Fibroblast of skin of abdomen (primary cell): ENCODE measurements around the gene TSHZ2. TPM values are rescaled to one million over a fixed set of nuclear protein-coding genes. Genes with fewer than 3 reads are reported as not detected.
A peak's percentile ranks its signal among the peaks of the same experiment; 100 is the strongest.

Experiments used
- DNase-seq: peaks from one replicate; pipeline ENCODE4 v3.0.0-alpha.2; 2013
- polyA plus RNA-seq, 2 experiments: library from polyadenylated mRNA; unstranded; fragments of 120-200 nt; gene quantifications; one replicate each; pipeline ENCODE4 v1.2.1, GENCODE V29; 2013; ENCODE audit not compliant: insufficient read length in 2 of 2

Gene TSHZ2, protein sequence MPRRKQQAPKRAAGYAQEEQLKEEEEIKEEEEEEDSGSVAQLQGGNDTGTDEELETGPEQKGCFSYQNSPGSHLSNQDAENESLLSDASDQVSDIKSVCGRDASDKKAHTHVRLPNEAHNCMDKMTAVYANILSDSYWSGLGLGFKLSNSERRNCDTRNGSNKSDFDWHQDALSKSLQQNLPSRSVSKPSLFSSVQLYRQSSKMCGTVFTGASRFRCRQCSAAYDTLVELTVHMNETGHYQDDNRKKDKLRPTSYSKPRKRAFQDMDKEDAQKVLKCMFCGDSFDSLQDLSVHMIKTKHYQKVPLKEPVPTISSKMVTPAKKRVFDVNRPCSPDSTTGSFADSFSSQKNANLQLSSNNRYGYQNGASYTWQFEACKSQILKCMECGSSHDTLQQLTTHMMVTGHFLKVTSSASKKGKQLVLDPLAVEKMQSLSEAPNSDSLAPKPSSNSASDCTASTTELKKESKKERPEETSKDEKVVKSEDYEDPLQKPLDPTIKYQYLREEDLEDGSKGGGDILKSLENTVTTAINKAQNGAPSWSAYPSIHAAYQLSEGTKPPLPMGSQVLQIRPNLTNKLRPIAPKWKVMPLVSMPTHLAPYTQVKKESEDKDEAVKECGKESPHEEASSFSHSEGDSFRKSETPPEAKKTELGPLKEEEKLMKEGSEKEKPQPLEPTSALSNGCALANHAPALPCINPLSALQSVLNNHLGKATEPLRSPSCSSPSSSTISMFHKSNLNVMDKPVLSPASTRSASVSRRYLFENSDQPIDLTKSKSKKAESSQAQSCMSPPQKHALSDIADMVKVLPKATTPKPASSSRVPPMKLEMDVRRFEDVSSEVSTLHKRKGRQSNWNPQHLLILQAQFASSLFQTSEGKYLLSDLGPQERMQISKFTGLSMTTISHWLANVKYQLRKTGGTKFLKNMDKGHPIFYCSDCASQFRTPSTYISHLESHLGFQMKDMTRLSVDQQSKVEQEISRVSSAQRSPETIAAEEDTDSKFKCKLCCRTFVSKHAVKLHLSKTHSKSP (N-terminal part only)
- 13.3 TPM for polyA plus RNA-seq (2013, experiment 1 of 2; ENCODE audit: insufficient read length)
- 11.8 TPM for polyA plus RNA-seq (2013, experiment 2 of 2; ENCODE audit: insufficient read length)

DNA sequence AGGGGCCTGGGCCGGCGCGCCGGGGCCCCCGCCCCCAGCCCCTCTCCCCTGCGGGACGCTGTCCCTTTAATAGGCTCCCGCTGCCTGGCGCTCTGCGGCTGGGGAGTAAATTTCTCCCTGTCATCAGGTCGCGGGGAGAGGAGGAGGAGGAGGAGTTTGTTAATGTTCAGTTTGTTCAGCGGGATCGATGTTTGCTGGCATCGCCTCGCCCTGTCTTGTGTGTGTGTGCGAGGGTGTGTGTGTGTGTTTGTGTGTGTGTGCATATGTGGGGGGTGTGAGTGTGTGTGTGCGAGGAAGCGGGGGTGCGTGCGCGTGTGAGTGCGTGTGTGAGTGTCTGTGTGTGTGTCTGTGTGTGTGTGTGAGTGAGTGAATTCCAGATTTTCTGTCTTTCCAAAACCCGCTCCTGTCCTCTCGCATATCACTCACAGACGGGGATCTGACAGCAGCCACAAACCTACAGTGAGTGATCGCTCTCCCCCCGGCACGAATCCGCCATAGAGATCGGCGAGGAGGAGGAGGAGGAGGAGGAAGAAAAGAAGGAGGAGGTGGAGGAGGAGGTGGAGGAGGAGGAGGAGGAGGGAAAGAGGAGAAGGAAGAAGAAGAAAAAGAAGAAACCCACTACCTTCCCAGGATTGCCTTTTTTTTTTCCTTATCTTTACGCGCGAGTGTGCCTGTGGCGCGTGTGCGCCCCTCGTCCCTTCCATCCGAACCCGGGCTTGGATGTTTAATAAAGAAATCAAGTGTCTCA, at the start of gene TSHZ2:
TSS of gene TSHZ2 (plus strand) at position 169 of the 748 bp plus-strand sequence. CDS start 936 bp downstream, outside the sequence.
- peak; percentile 90 for DNase-seq

DNA sequence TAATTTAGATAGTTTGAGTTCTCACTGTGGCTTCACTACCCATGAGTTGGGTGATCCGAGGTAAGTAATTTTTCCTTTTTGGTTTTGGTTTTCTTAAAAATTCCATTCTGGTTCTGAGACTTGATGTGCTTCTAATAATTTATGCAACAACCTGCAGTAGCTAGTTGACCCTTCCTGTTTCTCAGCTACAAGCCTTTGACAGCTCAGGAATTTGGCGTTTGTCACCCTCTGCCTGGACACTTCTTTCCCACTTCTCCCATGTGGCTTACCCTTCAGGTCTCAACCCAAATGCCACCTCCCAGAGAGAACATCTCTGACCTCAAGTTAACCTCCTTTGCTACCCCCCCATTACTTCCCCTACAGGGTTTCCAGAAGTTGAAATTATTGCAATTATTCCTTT, 49.7 kb upstream of the TSHZ2 start:
- no peak for DNase-seq

DNA sequence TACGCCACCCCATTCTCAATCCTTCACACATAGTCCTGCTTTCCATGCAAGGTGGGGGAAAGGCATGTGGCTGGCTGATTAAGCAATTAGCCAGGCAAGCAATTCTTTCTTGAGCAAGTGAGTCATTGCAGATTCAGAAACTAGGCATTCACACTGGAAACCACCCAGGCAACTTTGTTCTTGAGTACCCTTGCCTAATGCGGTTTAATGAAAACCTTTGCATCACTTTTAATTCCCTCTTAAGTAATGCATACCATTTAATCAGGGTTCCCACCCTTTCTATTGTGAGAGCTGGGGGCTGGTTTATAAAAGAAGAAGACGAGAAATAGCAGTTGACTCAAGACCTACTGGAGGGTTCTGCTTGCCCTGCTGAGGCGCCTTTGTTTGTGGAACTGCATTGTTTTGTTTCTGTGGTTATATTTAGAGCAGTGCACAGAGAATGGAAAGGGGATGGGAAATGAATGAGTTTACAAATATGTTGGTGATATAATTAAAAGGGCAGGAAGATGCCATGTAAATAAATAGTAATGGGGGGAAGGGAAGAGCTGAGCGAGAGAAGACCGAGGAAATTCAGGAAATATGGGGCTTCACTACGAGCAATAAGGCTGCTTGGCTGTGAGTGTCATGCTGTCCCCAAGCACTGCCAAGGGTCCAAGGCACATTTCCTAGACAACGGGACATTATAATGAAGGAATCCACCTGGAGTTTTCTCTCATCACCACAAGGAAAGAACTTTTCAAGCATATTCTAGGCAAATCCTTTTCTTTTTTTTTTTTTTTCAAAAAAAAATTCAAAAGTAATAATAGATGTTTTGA, 48.8 kb upstream of the TSHZ2 start:
- peak; percentile 99 for DNase-seq

DNA sequence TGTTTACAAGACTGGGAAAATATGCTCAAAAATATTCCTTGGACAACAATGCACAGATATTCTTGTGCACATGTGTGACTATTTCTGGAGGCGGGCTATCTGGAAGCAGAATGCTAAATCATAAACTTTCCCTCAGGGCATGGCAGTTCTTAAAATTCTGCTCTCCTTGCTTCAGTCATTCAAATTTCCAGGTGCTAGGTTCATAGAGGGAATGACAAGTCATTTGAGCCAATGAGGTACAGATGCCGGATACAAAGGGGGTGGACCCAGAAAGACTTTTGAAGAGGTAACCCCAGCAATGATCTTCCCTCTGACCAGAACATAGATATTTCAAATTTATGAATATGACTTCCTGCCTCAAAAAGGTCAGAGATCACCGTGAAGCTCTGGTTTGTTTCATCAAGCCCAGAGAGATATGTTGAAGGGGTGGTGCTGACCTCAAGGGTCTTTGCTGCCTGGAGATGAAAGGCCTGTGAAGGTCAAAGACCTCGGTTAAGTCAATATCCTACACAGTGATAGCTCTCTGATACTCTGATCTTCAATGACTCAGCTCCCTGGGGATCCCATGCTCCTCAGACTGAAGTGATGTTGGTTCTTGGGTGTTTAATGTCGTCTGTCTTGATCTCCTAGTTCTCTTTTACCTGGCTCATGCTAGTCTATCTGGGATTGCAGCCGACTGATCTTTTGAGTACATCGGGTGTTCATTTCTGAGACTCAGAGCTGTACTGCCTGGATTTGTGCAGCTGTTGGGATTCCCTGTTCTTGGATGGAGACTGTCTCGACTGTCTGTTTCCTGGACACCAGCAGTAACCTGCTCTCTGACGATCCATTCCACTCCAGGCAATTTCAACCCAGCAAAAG, 47.5 kb upstream of the TSHZ2 start:
- no peak for DNase-seq

DNA sequence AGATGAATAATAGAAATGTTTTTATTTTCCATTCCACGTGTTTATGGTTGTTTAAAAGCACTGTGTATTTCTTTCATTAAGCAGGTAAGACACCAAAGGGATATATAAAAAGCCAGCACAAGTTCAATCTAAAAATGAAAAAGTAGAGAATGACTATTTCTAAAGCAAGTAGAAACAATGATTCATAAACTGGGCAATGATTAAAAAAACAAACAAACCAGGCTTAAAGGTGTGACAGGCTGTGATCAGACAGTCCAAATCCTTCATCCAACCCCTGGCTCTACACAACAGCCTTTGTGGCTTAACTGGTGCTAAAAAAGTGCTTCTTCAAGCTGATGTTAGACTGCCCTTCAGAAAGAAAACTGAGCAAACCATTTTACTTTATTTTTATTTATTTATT, 45.7 kb upstream of the TSHZ2 start:
- DNase-seq: no peak

DNA sequence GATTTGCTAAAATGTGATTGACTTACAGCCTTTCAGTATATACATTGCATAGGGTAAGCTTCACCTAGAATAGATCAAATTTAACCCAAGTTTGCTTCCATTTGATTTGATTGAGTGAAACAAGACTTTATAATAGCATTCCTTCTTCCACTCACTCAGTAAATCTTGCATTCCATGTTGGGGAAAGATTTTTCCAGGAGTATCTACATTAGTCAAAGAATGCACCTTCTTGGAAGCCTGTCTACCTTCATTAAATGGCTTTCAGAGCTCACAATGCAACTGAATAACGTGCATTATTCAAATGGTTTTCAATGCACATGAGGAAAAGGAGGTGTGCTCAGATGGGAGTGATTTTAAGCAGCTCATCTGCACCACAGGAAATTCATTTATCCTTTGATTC, 38.3 kb upstream of the TSHZ2 start:
- DNase-seq: no peak

DNA sequence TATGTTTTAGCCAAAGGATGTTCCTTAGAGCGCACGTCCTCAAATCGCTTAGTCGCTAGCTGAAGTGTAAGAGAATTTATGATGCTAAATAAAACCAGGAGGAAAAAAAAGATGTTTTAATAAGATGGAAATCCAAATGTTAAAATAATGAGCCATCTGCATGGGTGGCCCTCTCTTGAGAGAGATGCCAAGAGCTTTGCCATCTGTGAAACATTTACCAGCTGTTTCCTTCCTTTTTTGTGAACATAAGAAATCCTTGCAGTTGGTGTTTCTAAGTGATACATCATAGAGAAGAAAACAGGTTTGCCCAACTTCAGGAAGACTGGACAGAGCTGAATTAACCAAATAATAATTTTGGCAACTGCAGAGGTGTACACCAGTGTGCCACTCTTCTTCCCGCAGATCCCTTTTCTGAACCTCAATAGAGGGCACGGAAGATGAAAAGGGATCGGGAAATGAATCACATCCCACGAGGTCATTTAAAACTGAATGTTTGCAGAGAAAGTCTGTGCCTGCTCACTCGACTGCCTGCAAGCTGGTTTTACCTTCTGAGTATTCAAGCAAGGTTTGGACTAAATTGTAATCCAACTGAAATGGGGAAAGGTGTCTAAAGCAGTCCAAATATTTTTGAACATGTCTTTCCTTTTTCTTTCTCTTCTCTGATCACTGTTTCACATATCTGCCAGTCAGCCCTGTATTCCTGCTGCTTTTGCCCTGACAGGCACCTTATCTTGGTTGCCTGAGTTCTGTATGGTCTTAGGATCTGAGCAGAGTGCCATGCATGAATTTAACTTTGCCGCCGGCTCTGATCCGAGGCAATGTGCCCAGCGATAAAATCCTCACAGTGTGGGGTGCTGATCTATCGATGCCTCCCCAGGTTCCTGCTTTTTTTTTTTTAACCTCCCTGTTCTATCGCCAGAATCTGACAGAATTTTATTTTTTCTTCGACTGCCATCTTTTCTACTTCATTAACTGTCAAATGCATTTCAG, 35.5 kb upstream of the TSHZ2 start:
- DNase-seq: no peak

DNA sequence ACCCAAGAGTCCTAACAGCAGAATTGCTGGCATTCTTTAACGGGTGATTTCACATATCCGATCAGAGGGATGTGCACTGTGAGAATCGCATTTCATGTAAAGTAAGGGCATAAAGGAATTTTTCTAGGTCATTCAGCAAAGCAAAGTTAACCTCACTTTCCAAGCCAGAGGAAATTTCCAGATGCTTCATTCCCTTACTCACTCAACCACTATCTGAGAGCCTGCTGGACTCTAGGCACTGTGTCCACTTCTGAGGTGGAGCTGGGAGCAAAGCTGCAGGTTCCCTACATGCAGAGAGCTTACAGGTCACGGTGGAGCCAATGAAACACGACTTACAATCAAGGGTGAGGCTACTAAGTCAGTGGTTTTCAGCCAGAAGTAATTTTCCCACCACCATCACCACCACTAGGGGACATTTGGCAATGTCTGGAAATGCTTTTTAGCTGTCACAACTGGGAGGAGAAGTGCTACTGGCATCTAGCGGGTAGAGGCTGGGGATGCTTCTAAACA, 34.5 kb upstream of the TSHZ2 start:
- DNase-seq: peak; percentile 59

DNA sequence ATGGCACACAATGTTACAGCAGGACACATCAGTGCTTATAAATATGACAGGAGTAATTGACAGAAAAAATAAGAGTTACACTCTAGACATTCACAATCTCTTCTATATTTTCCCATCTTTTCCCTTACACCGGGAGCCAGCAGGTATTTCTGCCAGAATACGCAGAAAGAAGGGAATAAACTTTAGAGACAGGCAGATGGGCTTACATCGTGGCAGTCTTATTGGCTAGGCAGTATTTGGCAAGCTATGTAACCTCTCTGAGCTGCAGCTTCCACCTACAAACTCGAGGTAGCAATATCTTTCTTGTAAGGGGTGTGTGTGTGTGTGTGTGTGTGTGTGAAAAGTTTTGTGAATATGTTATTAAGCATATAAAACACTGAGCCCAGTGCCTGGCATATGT, 33.0 kb upstream of the TSHZ2 start:
- DNase-seq: no peak

DNA sequence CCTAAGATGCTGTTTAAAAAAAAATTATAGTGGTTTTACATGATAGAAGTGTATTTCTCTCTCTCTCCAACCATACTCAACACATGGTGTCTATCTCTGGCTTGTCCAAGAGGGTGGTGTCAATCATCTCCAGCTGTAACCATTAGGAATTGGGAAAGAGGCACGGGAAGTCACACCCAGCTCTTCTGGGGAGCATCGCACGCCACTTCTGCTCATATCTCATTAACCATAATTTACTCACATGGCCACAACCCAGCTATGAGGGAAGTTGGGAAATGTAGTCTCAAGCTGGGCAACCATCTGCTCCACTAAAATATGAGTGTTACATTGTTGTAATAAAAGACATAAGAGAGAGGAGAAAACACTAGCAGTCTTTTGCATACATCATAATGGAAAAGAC, 30.4 kb upstream of the TSHZ2 start:
- DNase-seq: peak; percentile 60

DNA sequence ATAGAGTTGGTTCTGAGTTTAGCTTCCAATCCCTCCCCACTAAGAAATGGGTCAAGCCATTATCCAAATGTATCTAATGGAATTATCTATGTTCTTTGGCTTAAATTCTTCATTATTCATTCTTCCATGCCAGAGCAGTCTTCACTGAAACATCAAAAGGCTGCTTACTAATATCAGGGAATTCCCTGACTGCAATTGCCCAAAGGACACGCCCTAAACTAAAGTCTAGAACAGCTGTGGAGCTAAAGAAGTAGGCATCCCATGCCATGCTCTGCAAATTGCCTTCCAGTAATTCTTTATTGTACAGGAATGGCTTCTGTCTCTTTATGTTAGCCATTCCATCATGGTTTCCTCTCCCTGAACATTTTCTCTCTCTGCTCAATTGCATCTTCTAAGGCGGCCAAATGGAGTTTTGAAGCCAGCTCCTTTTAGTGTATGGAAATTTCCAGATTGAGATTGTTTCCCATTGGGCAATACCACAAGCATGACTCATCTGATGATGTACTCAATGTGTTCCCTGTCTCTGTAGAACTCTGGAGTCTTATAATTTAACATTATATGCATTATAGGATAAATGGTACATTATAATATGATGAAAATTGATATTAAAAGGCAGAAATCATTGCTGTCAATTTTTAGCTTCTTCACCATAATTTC, 28.8 kb upstream of the TSHZ2 start:
- DNase-seq: peak; percentile 79

DNA sequence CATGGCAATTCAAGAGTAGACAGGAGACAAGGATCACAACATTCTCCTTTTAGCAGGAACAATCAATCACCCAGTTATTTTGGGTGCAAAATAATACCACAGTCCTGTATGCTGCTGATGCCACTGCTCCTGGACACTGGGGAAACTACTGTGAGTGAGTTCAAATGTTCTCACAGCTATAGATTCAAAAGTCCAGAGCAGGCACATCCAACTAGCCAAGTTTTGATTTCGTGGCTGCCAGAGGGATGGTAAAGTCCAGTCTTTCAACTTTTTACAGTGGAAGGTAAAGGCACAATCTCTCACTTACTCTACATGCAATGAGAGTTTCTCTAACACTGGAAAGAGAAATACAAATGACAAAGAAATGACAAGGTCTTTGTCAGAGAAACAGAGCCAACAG, 26.9 kb upstream of the TSHZ2 start:
- DNase-seq: no peak

DNA sequence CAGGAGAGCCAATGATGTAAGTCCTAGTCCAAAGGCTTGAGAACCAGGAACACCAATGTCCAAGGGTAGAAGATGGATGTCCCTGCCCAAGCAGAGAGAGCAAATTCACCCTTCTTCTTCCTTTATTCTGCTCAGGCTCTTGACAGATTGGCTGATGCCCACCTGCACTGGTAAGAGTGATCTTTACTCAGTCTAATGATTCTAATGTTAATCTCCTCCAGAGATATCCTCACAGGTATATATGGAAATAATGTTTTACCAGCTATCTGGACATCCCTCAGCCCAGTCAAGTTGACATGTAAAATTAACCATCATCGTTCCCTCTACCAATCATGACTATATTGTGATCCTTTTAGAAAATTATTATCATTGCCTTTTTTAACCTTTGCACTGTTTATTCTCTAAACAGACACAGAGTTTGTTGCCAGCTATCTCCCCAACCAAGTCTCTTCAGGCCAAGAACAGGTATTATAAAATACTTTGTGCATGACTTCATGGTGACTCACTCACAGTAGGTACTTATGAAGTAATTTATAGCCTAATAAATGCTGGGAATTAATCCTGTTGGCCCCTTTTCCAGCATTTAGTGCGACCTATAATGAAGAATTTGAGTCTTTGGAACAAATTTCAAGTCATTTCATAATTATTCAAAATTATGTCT, 26.2 kb upstream of the TSHZ2 start:
- no peak for DNase-seq

DNA sequence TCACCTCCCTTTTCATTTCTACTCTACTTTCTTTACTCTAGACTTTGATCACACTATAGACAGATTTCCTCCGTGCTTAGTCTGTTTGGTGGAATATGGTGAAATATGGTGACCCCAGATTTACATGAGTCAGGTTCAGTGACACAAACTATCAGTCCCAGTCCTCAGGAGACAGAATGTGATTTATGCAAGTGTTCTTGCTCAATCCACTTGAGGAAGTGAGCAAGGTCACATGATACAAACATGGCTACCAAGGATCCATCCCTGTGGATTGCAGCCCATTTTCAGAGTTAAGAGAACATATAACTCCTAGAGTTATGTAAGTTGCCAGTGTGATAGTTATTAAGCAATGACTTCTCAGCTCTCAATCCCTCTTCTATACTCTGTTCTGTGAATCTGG, 23.7 kb upstream of the TSHZ2 start:
- no peak for DNase-seq

DNA sequence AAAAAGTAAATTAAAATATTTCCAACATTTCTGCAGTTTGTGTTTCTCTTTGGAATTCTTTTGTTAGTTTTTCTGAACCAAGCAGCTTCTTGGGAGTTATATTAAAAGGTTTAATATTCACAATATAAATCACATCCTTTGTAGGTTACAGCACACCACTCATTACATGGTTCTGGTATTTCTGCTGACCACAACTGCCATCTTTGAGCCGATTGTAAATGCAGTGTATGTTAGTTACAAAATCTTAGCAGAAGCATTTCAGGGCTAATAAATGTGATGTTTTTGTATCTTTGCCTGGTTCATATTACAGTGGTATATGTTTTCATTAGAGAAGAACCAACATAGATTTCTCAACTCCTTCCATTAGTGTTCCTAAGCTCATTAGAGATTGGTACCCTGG, 19.1 kb upstream of the TSHZ2 start:
- peak; percentile 84 for DNase-seq

DNA sequence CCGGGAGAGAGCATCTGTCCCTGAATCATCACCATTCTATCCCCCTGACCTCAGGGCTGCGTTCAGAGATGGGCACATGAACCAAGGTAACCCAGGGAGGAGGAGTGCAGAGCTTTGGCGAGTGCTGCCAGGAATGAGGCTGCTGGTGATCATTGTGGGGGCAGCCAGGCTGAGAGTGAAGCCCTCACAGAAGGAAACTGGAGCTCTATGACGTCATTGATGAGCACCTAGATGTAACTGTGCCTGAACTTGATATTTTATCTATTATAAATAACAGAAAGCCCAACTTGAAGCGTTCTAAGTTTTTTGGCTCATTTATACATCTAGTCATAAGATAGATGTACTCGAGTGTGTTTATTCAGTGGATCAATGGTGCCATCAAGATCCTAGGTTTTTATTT, 17.3 kb upstream of the TSHZ2 start:
- no peak for DNase-seq

DNA sequence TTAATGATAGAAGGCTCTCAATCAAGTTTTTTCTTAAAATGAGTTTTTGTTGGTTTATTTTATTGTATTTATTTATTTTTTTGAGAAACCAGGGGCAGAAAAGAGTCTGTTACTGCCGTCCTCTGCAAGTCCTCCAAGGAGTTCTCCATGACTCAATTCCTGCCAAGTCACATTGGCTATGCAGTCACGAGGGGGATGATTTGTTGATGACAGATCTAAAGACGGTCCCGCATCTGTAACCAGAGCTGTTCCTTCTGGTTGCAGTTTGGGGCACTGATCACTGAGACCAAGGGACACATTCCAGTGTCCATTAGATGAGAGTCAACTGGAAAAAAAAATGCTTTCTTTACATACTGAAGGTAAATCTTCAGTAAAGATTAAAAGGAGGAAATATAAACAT, 13.9 kb upstream of the TSHZ2 start:
- DNase-seq: no peak

DNA sequence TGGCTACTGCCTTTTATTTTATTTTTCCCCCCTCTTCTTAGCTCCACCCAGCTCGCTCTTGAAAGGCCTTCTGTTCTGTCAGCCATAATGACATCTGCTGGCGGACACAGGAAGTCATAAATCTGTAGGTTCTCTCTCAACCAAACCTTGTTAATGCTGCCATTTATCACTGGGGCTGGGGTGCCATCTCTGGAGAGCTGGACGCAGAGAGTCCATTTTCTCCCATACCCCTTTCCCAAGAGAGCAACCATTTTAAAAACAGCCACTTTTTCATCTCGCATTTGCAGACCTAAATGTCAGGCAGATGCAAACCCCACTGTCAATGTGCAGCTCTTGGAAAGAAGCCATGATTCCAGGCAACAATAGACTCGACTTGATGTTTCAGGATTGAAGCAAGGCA, 13.0 kb upstream of the TSHZ2 start:
- DNase-seq: peak; percentile 84
